ENCODE measurements around the gene RRAD.
"Not testable (repeated sequence)": the region's sequence is repeated elsewhere in the genome, so short reads cannot be mapped to it uniquely, and the experiment has no call there.

Gene RRAD

DNA sequence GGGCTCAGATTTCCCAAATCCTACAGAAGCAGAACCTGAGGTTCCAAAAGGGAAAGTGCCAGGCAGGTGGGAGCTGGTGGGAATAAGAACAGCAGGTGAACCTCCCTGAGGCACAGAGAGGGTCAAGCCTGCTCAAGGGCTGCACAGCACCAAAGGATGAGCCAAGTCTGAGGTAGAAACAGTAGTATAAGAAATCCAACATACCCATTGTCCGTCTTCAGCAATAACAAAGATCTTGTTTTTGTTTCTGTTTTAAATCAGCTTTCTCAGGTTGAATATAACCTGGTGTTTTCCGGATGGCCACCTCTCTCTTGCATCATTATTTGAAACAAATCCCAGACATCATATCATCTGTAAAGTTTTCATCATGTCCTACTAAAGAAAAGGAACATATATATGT, 25.1 kb upstream of the RRAD start:
- DNase-seq = no peak

DNA sequence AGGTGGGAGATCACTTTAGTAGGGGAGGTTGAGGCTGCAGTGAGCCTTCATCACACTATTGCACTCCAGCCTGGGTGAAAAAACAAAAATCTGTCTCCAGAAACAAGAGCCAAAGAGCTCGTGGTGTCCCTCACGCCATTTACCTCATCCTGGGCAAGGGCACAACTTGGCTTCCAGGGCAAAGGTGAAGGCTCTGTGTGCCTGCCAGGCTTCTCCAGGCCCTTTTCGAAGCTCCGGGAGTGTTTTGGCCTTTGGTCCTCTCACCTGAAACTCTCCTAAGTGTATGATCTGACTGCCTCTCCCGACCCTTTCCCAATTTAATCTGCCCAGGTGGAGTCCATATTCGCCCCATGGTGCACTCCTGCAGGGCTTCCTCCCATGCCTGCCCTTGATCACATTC, 24.1 kb upstream of the RRAD start:
- no peak for DNase-seq

- no peak for DNase-seq
Measured at GRCh38 chr16:66948837-66949225, 23.5 kb upstream of the RRAD start.

- DNase-seq = no peak
Measured at GRCh38 chr16:66948134-66948836, 22.9 kb upstream of the RRAD start.

DNA sequence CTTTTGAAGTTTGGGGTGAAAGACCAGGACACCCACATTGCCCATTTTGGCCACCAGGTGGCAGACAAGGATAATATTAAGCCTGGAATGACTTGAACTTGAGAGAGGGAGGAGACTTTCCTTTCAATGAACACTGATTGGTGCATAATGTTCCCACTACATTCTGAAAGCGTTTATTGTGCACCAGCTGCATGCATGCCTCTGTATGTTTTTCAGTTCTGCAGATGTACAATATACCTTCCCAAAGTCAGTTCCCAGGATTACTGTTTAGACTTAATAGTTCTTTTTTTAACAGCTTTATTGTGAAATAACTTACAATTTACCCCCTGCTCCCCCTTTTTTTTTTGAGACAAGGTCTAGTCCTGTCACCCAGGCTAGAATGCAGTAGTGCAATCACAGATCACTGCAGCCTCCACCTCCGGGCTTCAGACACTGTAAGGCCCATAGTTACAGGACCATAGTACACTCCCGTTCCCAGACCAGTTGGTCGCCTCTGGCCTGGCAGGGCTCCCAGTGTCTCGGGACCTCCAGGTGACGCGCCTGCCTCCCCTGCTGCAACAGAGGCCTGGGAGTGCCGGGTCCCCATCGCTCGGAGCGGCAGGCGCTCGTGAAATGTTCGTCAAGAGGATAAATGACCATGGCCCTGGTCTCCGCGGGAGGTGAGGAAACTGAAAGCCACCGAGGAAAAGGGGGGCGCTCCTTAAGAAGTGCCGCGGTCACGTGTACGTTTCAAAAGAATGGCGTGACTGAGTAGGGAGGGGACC, 22.1 kb upstream of the RRAD start:
- DNase-seq = peak; percentile 58

GRCh38 chr16:66946974-66947301, 21.6 kb upstream of the RRAD start:
- DNase-seq = no peak

- DNase-seq = no peak
Measured at GRCh38 chr16:66946541-66946940, 21.2 kb upstream of the RRAD start.

- DNase-seq = no peak
Measured at GRCh38 chr16:66945939-66946338, 20.6 kb upstream of the RRAD start.

GRCh38 chr16:66944971-66945370, 19.6 kb upstream of the RRAD start:
- not testable (repeated sequence) for DNase-seq

- no peak for DNase-seq
Measured at GRCh38 chr16:66944054-66944441, 18.7 kb upstream of the RRAD start.

GRCh38 chr16:66943426-66944053, 18.2 kb upstream of the RRAD start:
- no peak for DNase-seq

- DNase-seq = no peak
Measured at GRCh38 chr16:66942981-66943380, 17.6 kb upstream of the RRAD start.

GRCh38 chr16:66940236-66940635, 14.9 kb upstream of the RRAD start:
- DNase-seq = no peak

- no peak for DNase-seq
Measured at GRCh38 chr16:66939366-66939765, 14.0 kb upstream of the RRAD start.

DNA sequence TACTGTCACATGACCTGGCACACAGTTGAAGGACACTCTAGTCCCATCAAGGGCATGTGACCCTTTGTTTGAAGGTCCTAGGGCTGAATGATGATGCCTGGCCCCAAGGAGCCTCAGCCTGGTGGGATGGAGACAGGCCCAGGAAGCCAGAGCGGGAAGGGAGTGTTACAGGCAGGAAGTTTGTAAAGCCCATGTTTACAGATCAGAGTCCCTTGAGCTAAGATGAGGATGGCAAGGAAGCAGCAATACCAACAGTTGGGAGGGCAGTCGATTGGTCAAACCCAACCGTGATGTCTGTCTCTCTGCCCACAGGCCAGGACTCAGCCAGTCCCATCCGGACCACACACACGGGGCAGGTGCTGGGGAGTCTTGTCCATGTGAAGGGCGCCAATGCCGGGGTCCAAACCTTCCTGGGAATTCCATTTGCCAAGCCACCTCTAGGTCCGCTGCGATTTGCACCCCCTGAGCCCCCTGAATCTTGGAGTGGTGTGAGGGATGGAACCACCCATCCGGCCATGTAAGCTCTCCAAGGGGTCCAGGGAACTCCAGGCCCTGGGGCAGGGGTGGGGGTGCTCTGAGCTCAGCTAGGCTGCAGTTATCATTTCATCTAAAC, 12.5 kb upstream of the RRAD start:
- DNase-seq = no peak

DNA sequence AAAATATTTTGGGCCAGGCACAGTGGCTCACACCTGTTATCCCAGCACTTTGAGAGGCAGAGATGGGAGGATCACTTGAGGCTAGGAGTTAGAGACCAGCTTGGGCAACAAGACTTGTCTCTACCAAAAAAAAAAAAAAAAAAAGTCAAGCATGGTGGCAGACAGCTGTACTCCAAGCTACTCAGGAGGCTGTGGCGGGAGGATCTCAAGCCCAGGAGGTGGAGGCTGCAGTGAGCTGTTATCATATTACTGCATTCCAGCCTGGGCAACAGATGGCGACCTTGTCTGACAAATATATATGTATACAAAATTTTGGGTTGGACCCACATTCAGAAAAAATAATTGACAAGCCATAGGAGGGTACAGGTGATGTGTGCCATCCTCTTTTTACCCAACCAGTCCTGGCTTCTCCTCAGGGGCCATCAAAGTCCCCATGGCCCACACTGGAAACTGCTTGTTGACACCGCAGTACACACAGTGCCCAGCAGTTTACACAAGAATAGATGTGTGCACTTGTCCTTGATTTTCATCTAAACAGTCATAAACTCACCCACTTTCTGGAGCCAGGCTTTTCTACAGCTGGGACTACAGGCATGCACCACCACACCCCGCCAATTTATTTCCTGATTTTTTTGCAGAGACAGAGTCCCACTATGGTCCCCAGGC, 11.7 kb upstream of the RRAD start:
- DNase-seq = no peak

- no peak for DNase-seq
Measured at GRCh38 chr16:66936462-66936861, 11.1 kb upstream of the RRAD start.

GRCh38 chr16:66935314-66936011, 10.1 kb upstream of the RRAD start, which contains the start of gene CES2:
Gene CES2, plus strand, starts transcription at chr16:66935516. Its CDS starts 120 bp downstream, at chr16:66935636.
- no peak for DNase-seq

- not testable (repeated sequence) for DNase-seq
Measured at GRCh38 chr16:66934839-66935313, 9.5 kb upstream of the RRAD start.

DNA sequence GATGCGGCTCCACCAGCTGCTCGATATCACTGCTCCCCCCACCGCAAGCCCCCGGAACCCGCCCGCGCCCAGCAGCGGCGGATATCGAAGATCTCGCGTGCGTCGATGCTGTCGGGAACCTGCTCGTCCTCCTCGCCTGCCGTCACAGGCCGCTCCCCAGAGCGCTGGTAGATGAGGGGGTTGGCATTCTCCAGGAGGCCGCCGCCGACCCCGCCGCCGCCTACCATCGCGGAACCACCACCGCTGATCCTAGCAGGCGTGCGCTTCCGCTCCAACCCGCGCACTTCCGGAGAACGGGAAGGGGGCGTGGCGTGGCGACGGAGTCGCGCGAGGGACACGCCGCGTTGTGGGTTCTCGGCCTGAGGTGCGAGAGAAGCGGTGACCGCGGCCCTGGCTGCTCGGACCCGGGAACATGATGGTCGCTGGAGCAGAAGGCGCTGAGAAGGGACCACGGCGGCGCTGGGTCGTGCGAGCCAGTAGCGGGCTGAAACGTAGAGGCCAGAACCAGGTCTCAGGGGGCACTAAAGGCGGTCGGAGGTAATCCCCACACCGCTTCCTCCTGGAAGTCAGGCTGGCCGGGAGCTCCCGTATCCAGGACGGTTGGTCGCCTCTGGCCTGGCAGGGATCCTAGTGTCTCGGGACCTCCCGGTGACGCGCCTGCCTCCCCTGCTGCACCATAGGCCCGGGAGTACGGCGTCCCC, 9.0 kb upstream of the RRAD start, which contains the start of gene CIAO2B:
Gene CIAO2B, minus strand, starts transcription at position 265 of the 701 bp plus-strand sequence. Its CDS starts 38 bp downstream, at position 227.
- DNase-seq = peak; percentile 18

DNA sequence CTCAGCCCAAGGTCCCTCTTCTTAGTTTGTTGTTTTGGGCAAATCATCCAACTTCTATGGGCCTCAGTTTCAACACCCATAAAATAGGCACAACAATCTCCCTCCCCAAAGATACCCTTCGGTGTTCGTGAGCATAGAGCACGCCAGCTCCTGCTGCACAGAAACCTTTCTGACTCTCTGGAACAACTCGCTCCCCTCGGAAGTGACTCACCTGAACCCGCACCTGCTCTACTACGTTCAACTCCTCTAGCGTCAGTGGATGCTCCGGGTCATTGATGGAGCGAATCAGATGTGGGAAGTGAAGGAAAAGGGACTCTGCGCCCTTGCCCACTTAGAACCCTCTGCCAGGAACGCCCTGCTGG, 8.4 kb upstream of the RRAD start:
- DNase-seq = no peak

- no peak for DNase-seq
Measured at GRCh38 chr16:66932076-66932475, 6.7 kb upstream of the RRAD start.

Measured in NCI-H748 treated with DMSO at 0.1 percent for 48 hours (cell line).